PC-9 (cell line): Measurements from ENCODE around the gene GSN. TPM values are rescaled to one million over a fixed set of nuclear protein-coding genes. Genes with fewer than 3 reads are reported as not detected.
"Not testable (repeated sequence)": the region's sequence is repeated elsewhere in the genome, so short reads cannot be mapped to it uniquely, and the experiment has no call there.

Experiments
- BruUV-seq: library from RNA; stranded (reverse); fragments of 400-500 nt; replicated peaks from 2 replicates; lab custom pipeline; 2021; lab: Mats Ljungman, UMichigan
- CTCF ChIA-PET: fragments of 300-600 bp; sonication (Branson Sonifier 250); formaldehyde crosslinking; loops from one replicate; lab custom pipeline; 2022; ENCODE audit warnings: antibody characterized with exemption; lab: Charles Lee
- POLR2A ChIA-PET: fragments of 300-600 bp; sonication (Branson Sonifier 250); formaldehyde crosslinking; loops from one replicate; lab custom pipeline; 2022; ENCODE audit warnings: antibody characterized with exemption; ENCODE audit not compliant: unreplicated experiment; lab: Charles Lee
- DNase-seq, 2 experiments: peaks; one replicate each; pipeline versions ENCODE4 v3.0.0 to v3.0.0-alpha.2; 2015 to 2022; ENCODE audit warnings: mixed read lengths in 1 of 2
- H2AFZ ChIP-seq: fragments of 200-600 bp; sonication (generic); 2 replicates; pipeline ENCODE4 v1.8.1; 2017; ENCODE audit warnings: antibody characterized with exemption
- H3F3A ChIP-seq: fragments of 200-600 bp; sonication (generic); 2 replicates; pipeline ENCODE4 v1.8.1; 2017; ENCODE audit warnings: antibody characterized with exemption, mild to moderate bottlenecking, low read depth; ENCODE audit not compliant: insufficient read depth
- H3K27ac ChIP-seq: fragments of 200-600 bp; sonication (generic); 2 replicates; pipeline ENCODE4 v1.6.1; 2016; ENCODE audit warnings: mixed run types
- H3K27me3 ChIP-seq: fragments of 200-600 bp; sonication (generic); 2 replicates; pipeline ENCODE4 v1.6.1; 2016; ENCODE audit warnings: low read depth, mixed run types; ENCODE audit not compliant: insufficient read depth
- H3K36me3 ChIP-seq: fragments of 200-600 bp; sonication (generic); 2 replicates; pipeline ENCODE4 v1.6.1; 2016; ENCODE audit warnings: low read depth, mixed run types
- H3K4me1 ChIP-seq: fragments of 200-600 bp; sonication (generic); replicated peaks from 2 replicates; pipeline ENCODE4 v1.6.1; 2016; ENCODE audit warnings: mixed run types; ENCODE audit not compliant: insufficient read depth
- H3K4me2 ChIP-seq: fragments of 200-600 bp; sonication (generic); 2 replicates; pipeline ENCODE4 v1.6.1; 2017; ENCODE audit warnings: mixed run types
- H3K4me3 ChIP-seq: fragments of 200-600 bp; sonication (generic); 2 replicates; pipeline ENCODE4 v1.6.1; 2016; ENCODE audit warnings: mixed run types
- H3K79me2 ChIP-seq: fragments of 200-600 bp; sonication (generic); 2 replicates; pipeline ENCODE4 v1.6.1; 2017; ENCODE audit warnings: low read depth, mixed run types
- H3K9me2 ChIP-seq: fragments of 200-600 bp; sonication (generic); 2 replicates; pipeline ENCODE4 v1.8.1; 2017; ENCODE audit warnings: mild to moderate bottlenecking; ENCODE audit not compliant: insufficient read depth
- H3K9me3 ChIP-seq: fragments of 200-600 bp; sonication (generic); 2 replicates; pipeline ENCODE4 v1.8.1; 2016; ENCODE audit warnings: low read depth; ENCODE audit not compliant: insufficient read depth
- H4K20me1 ChIP-seq: fragments of 200-600 bp; sonication (generic); 2 replicates; pipeline ENCODE4 v1.8.1; 2017; ENCODE audit not compliant: insufficient read depth
- CTCF ChIP-seq: fragments of 200-600 bp; sonication (generic); conservative IDR thresholded peaks from 2 replicates; pipeline ENCODE4 v1.6.1; 2017; ENCODE audit warnings: mixed run types, antibody characterized with exemption, mild to moderate bottlenecking, moderate library complexity
- EZH2 ChIP-seq: fragments of 200-600 bp; sonication (generic); IDR thresholded peaks from 2 replicates; pipeline ENCODE4 v1.8.0; 2017; ENCODE audit warnings: antibody characterized with exemption, low read depth
- intact Hi-C: fragments of 100-400 bp; cut with micrococcal nuclease; formaldehyde crosslinking; loops from one replicate; pipeline ENCODE4 v1.10.0; 2022; ENCODE audit not compliant: unreplicated experiment
- total RNA-seq: library from RNA; stranded (reverse); gene quantifications from 2 replicates; pipeline ENCODE4 v1.2.3, GENCODE V29; 2021

The GSN gene
- total RNA-seq, 1 experiment from 2014 or later: 135 TPM

DNA sequence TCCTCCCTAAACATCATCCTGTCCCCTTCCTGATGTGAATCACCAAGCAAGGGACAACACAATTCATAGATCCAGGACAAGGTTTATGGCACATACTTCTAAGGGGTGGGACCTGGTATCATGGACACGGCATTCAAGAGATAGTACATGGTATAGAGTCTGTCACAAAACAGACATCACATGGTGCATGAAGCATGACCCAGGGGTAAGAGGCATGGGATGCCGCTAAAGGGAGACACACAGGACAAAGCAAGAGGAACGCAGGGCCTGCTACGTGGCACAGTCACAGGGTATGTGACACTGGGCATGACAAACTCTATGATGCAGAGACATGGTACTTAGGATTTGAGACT, 20.7 kb downstream of the GSN start:
- no peaks in the 10 kb centered on the region for H3K79me2 ChIP-seq
- H3K9me2 ChIP-seq: no peaks in the 10 kb centered on the region
- TF ChIP-seq EZH2 (no peak), CTCF (no peak)
- intact Hi-C loops: loop anchor here (1.0 to 10.0 kb wide), 4 partner anchors 75 to 554 kb away; partner anchors contain the start of gene CNTRL
- peak overlapping the region; percentile 96; the same call in 1 of the 2 replicates for H3K27ac ChIP-seq
- H2AFZ ChIP-seq: no peak overlapping the region
- no peaks in the 10 kb centered on the region for H3K9me3 ChIP-seq
- peaks cover 30% of the 10 kb centered on the region for H3F3A ChIP-seq
- H4K20me1 ChIP-seq: no peaks in the 10 kb centered on the region
- H3K4me2 ChIP-seq: peak overlapping the region; percentile 17; the same call in 1 of the 2 replicates
- H3K4me3 ChIP-seq: no peak overlapping the region
- no peaks in the 10 kb centered on the region for H3K27me3 ChIP-seq
- ChIA-PET CTCF (interaction anchor here (0.9 to 1.4 kb wide), 4 partner anchors 10 to 111 kb away, joined by 3 to 6 read pairs (median 4); no protein-coding TSS in a partner anchor), POLR2A (interaction anchor here (0.5 kb wide), 1 partner anchor 133 kb away, joined by 4 read pairs; no protein-coding TSS in a partner anchor)
- peak; percentile 36 to 45 for DNase-seq
- no peaks in the 10 kb centered on the region for H3K36me3 ChIP-seq
- BruUV-seq: no TSS peak
- H3K4me1 ChIP-seq: peaks cover 48% of the 10 kb centered on the region

DNA sequence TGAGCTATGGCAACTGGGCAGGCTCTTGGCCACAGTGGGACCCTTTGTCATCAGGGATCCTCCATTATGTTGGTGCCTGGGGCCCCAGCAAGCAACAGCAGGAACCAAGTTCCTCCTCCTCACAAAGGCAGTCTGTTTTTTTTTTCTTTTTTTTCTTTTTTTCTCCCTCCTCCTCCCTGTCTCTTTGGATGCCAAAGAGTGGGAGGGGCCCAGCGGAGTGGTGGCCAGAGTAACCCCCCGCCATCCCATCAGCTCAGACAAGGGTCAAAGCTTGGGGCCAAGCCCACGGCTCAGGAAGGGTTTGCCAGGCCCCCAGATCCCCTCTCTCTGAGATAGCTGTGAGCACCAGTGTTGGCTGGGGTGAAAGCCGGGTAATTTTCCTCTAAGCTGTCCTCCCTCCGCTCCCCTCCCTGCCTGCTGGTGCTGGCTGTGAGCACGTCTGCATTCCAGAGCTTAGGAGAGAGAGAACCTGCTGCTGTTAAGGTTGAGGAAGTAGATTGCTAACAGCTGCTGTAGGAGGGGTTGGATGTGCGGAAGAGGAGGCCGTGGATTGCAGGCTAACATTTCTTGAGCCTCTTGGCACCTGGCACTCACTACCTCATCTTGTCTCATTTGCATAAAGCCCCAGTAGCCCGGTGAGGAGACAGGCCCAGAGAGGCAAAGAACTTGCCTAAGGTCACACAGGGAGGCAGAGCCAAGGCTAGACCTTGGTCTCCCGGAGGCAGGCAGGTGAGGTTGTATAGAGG, 21.2 kb downstream of the GSN start:
- H3K36me3 ChIP-seq: no peaks in the 10 kb centered on the region
- no peak overlapping the region for H3K4me3 ChIP-seq
- peaks cover 46% of the 10 kb centered on the region for H3K4me1 ChIP-seq
- H3K4me2 ChIP-seq: peak overlapping the region; percentile 17; the same call in 1 of the 2 replicates
- H3K9me2 ChIP-seq: no peaks in the 10 kb centered on the region
- BruUV-seq: no TSS peak
- TF ChIP-seq CTCF (no peak), EZH2 (no peak)
- H3K9me3 ChIP-seq: no peaks in the 10 kb centered on the region
- peak; percentile 75 to 84 for DNase-seq
- H4K20me1 ChIP-seq: no peaks in the 10 kb centered on the region
- no peaks in the 10 kb centered on the region for H3K27me3 ChIP-seq
- peak overlapping the region; percentile 96; the same call in 1 of the 2 replicates for H3K27ac ChIP-seq
- no peaks in the 10 kb centered on the region for H3K79me2 ChIP-seq
- no peak overlapping the region for H2AFZ ChIP-seq
- peaks cover 30% of the 10 kb centered on the region for H3F3A ChIP-seq
- ChIA-PET CTCF (interaction anchor here (0.9 to 1.4 kb wide), 4 partner anchors 11 to 110 kb away, joined by 3 to 6 read pairs (median 4); no protein-coding TSS in a partner anchor), POLR2A (interaction anchor here (0.5 kb wide), 1 partner anchor 133 kb away, joined by 4 read pairs; no protein-coding TSS in a partner anchor)
- intact Hi-C loops: loop anchor here (1.0 to 10.0 kb wide), 4 partner anchors 76 to 554 kb away; partner anchors contain the start of gene CNTRL

- BruUV-seq: no TSS peak
- Histone ChIP-seq H3K27me3 (no peaks in the 10 kb centered on the region), H2AFZ (no peak overlapping the region), H3K79me2 (no peaks in the 10 kb centered on the region), H3K9me2 (no peaks in the 10 kb centered on the region), H3K4me3 (no peak overlapping the region), H3K9me3 (no peaks in the 10 kb centered on the region), H3K4me2 (0 out of 2 replicates have a peak overlapping the region, but pooled peaks have one; percentile 17), H4K20me1 (no peaks in the 10 kb centered on the region), H3F3A (peaks cover 30% of the 10 kb centered on the region), H3K36me3 (no peaks in the 10 kb centered on the region), H3K4me1 (peaks cover 46% of the 10 kb centered on the region), H3K27ac (no peak overlapping the region)
- DNase-seq: no peak
- ChIA-PET CTCF (interaction anchor here (0.9 to 1.4 kb wide), 4 partner anchors 12 to 109 kb away, joined by 3 to 6 read pairs (median 4); no protein-coding TSS in a partner anchor), POLR2A (no interaction called here)
- no peak for TF ChIP-seq EZH2
- intact Hi-C loops: loop anchor here (1.0 to 10.0 kb wide), 4 partner anchors 77 to 555 kb away; partner anchors contain the start of gene CNTRL
Observed at GRCh38 chr9:121289772-121290370, 21.9 kb downstream of the GSN start.

- H4K20me1 ChIP-seq, POLR2A ChIA-PET, H3K4me2 ChIP-seq, BruUV-seq, intact Hi-C loops, H3K9me2 ChIP-seq, H3K27me3 ChIP-seq, H3K36me3 ChIP-seq, CTCF ChIA-PET, H3K4me3 ChIP-seq, H3K27ac ChIP-seq, H3K9me3 ChIP-seq, H2AFZ ChIP-seq, H3K79me2 ChIP-seq: not testable (repeated sequence)
- Histone ChIP-seq H3F3A (peaks cover 19% of the 10 kb centered on the region), H3K4me1 (peaks cover 38% of the 10 kb centered on the region)
- peak in 1 of 2 experiments; percentile 25 for DNase-seq
Observed at GRCh38 chr9:121291536-121291935, 23.6 kb downstream of the GSN start.
